ENCODE data around the gene SCLY. TPM values are rescaled to one million over a fixed set of nuclear protein-coding genes. Genes with fewer than 3 reads are reported as not detected.

Gene SCLY
- total and polyA plus RNA-seq, 2 of the 13 experiments (the other 11 are each of a cell fraction or from before 2014, with no cell fraction given): 27.9 to 38.6 TPM

DNA sequence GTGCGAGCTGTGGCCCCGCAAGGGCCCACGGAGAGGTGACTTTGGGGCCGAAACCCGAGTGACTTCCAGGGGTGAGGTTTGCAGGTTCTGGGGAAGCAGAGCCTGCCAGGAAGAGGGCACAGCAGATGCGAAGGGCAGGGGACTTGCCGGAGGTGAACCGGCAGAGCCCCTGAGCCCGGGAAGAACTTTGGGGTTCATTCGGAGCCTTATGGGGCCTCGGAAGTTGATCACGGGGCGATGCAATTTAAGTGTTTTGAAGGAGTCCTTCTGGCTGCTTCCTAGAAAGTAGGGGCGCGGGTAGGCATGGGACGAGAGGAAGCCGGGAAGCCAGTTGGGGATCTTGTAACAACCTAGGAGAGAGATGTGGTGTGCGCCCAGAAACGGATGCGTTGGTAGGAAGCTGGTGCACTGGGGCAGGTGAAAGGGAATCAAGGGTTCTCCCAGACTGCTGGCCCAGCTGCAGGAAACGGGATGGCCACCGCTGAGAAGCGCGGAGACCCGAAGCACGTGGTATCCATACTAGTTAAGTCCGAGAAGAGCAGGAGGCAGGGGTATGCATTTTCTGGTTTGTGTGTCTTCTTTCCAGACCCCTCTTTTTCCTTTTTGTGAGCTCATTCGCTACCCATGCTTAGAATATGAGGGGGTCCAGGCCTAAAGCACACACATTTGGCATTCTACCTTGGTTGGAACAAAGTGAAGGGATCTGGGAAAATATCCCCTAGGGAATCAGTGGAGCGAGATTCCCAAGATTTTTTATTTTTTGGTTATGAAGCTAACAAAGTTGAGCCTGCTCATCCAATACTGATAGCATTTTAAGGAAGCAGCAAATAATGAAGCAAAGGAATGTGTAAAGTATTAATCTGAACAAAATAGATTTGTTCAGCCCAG, 758 bp downstream of the SCLY start (continued):
- TF ChIP-seq, protein P1, sequence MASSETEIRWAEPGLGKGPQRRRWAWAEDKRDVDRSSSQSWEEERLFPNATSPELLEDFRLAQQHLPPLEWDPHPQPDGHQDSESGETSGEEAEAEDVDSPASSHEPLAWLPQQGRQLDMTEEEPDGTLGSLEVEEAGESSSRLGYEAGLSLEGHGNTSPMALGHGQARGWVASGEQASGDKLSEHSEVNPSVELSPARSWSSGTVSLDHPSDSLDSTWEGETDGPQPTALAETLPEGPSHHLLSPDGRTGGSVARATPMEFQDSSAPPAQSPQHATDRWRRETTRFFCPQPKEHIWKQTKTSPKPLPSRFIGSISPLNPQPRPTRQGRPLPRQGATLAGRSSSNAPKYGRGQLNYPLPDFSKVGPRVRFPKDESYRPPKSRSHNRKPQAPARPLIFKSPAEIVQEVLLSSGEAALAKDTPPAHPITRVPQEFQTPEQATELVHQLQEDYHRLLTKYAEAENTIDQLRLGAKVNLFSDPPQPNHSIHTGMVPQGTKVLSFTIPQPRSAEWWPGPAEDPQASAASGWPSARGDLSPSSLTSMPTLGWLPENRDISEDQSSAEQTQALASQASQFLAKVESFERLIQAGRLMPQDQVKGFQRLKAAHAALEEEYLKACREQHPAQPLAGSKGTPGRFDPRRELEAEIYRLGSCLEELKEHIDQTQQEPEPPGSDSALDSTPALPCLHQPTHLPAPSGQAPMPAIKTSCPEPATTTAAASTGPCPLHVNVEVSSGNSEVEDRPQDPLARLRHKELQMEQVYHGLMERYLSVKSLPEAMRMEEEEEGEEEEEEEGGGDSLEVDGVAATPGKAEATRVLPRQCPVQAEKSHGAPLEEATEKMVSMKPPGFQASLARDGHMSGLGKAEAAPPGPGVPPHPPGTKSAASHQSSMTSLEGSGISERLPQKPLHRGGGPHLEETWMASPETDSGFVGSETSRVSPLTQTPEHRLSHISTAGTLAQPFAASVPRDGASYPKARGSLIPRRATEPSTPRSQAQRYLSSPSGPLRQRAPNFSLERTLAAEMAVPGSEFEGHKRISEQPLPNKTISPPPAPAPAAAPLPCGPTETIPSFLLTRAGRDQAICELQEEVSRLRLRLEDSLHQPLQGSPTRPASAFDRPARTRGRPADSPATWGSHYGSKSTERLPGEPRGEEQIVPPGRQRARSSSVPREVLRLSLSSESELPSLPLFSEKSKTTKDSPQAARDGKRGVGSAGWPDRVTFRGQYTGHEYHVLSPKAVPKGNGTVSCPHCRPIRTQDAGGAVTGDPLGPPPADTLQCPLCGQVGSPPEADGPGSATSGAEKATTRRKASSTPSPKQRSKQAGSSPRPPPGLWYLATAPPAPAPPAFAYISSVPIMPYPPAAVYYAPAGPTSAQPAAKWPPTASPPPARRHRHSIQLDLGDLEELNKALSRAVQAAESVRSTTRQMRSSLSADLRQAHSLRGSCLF (CRISPR knock-in tag; IDR thresholded peaks at IDR 0.05; ENCODE audit: borderline replicate concordance): no peak
- TF ChIP-seq, protein P2, sequence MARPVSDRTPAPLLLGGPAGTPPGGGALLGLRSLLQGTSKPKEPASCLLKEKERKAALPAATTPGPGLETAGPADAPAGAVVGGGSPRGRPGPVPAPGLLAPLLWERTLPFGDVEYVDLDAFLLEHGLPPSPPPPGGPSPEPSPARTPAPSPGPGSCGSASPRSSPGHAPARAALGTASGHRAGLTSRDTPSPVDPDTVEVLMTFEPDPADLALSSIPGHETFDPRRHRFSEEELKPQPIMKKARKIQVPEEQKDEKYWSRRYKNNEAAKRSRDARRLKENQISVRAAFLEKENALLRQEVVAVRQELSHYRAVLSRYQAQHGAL (CRISPR knock-in tag; IDR thresholded peaks at IDR 0.05; ENCODE audit: not compliant biosample characterization): no peak
- TF ChIP-seq YEATS2 (CRISPR knock-in tag; IDR thresholded peaks at IDR 0.05; ENCODE audit: borderline replicate concordance): no peak
- TF ChIP-seq HNF4G (IDR thresholded peaks at IDR 0.05; ENCODE audit: borderline replicate concordance, low read depth, low read length): no peak
- no peak for TF ChIP-seq HNF4G (CRISPR knock-in tag; IDR thresholded peaks at IDR 0.05; ENCODE audit: borderline replicate concordance, low read depth)
- no peak for TF ChIP-seq ZNF850 (CRISPR knock-in tag; conservative IDR thresholded peaks at IDR 0.05)
- TF ChIP-seq NPAS2 (CRISPR knock-in tag; IDR thresholded peaks at IDR 0.05; ENCODE audit: borderline replicate concordance): no peak
- TF ChIP-seq RARG (CRISPR knock-in tag; IDR thresholded peaks at IDR 0.05; ENCODE audit: low read depth): no peak
- TF ChIP-seq SUZ12 (IDR thresholded peaks at IDR 0.05; ENCODE audit: low read depth, low read length): no peak
- TF ChIP-seq KDM5A (IDR thresholded peaks at IDR 0.05; ENCODE audit: borderline replicate concordance, low read length): no peak; the same call in 1 of the 2 replicates
- no peak for TF ChIP-seq ZNF337 (CRISPR knock-in tag; IDR thresholded peaks at IDR 0.05; ENCODE audit: borderline replicate concordance, low read depth)
- TF ChIP-seq U2AF1 (optimal IDR thresholded peaks at IDR 0.05; ENCODE audit: low read depth, low read length): no peak
- TF ChIP-seq ZFP82 (CRISPR knock-in tag; IDR thresholded peaks at IDR 0.05; ENCODE audit: borderline replicate concordance): no peak
- no peak for TF ChIP-seq ZNF75D (CRISPR knock-in tag; IDR thresholded peaks at IDR 0.05; ENCODE audit: borderline replicate concordance)
